HCT116 (cell line): ENCODE measurements around the gene NCAN. TPM values are rescaled to one million over a fixed set of nuclear protein-coding genes. Genes with fewer than 3 reads are reported as not detected.

Source experiments
- ATAC-seq: fragments of 200-7000 bp; cut with Tn5 transposase; 2 replicates; pipeline ENCODE4 v1.9.1; 2020; ENCODE audit warnings: mild to moderate bottlenecking, moderate library complexity
- BruUV-seq: library from RNA; stranded (reverse); fragments of 400-500 nt; replicated peaks from 2 replicates; lab custom pipeline; 2021; lab: Mats Ljungman, UMichigan
- CTCF ChIA-PET: fragments of 300-600 bp; sonication (Branson Sonifier 250); formaldehyde crosslinking; loops from one replicate; lab custom pipeline; 2021; ENCODE audit warnings: antibody characterized with exemption; lab: Charles Lee
- POLR2A ChIA-PET: fragments of 300-600, 350-600 bp; sonication (Branson Sonifier 250); formaldehyde crosslinking; loops from one replicate; lab custom pipeline; 2021; ENCODE audit warnings: antibody characterized with exemption; lab: Charles Lee
- RAD21 ChIA-PET, 2 experiments: fragments of 300-600 bp; sonication (Branson Sonifier 250); formaldehyde crosslinking; loops; one replicate each; lab custom pipeline; 2023; ENCODE audit warnings: low total read pairs in 2 of 2; ENCODE audit not compliant: uncharacterized antibody in 2 of 2, unreplicated experiment in 2 of 2, low non-redundant PET in 1 of 2; lab: Charles Lee
- DNase-seq: peaks from one replicate; pipeline ENCODE4 v3.0.0-alpha.2; 2010; ENCODE audit warnings: low read depth, low spot score
- H2AFZ ChIP-seq: fragments of 200-600 bp; shearing (Covaris generic), sonication (generic); 2 replicates; pipeline ENCODE4 v1.6.1; 2017; ENCODE audit warnings: low read depth, mixed run types, mixed read lengths, antibody characterized with exemption, low read length; ENCODE audit not compliant: poor library complexity, severe bottlenecking
- H3K27ac ChIP-seq: 2 replicates; pipeline ENCODE4 v1.5.1; 2012; ENCODE audit warnings: low read depth, low read length
- H3K27me3 ChIP-seq: fragments of 200-600 bp; sonication (generic); 2 replicates; pipeline ENCODE4 v1.6.1; 2016; ENCODE audit warnings: mixed run types, low read length, mixed read lengths; ENCODE audit not compliant: insufficient read depth
- H3K36me3 ChIP-seq, 2 experiments: fragments of 200-500 bp in 1 of 2; fragments of 200-600 bp in 1 of 2; sonication (Bioruptor generic) in 1 of 2; sonication (generic) in 1 of 2; 2 replicates each; pipeline versions ENCODE4 v1.5.1 to v1.6.1; 2014 to 2016; ENCODE audit warnings: low read length in 2 of 2, inconsistent platforms in 1 of 2, mixed read lengths in 1 of 2, mixed run types in 1 of 2; ENCODE audit not compliant: insufficient read depth in 2 of 2, control insufficient read depth in 1 of 2
- H3K4me1 ChIP-seq, 2 experiments: fragments of 200-600 bp in 1 of 2; sonication (generic) in 1 of 2; 2 replicates each; pipeline versions ENCODE4 v1.5.1 to v1.6.1; 2012 to 2017; ENCODE audit warnings: low read length in 2 of 2, inconsistent platforms in 1 of 2, mild to moderate bottlenecking in 1 of 2, mixed read lengths in 1 of 2, mixed run types in 1 of 2, moderate library complexity in 1 of 2; ENCODE audit not compliant: insufficient read depth in 2 of 2, control insufficient read depth in 1 of 2
- H3K4me2 ChIP-seq: fragments of 200-600 bp; sonication (generic); 2 replicates; pipeline ENCODE4 v1.6.1; 2017; ENCODE audit warnings: mixed run types, low read length, mixed read lengths
- H3K4me3 ChIP-seq, 2 experiments: fragments of 200-600 bp in 1 of 2; sonication (generic) in 1 of 2; replicated peaks in 1 of 2; 2 replicates each; pipeline ENCODE4 v1.5.1; 2011 to 2016; ENCODE audit warnings: low read length in 2 of 2, control low read depth in 1 of 2, low read depth in 1 of 2, mild to moderate bottlenecking in 1 of 2, mixed read lengths in 1 of 2, mixed run types in 1 of 2
- H3K79me2 ChIP-seq: fragments of 200-600 bp; sonication (generic); 2 replicates; pipeline ENCODE4 v1.6.1; 2017; ENCODE audit warnings: mild to moderate bottlenecking, mixed run types, low read length, moderate library complexity, mixed read lengths; ENCODE audit not compliant: insufficient read depth
- H3K9ac ChIP-seq: fragments of 200-600 bp; sonication (generic); 2 replicates; pipeline ENCODE4 v1.6.1; 2016; ENCODE audit warnings: low read length, mixed read lengths
- H3K9me2 ChIP-seq: fragments of 200-600 bp; sonication (generic), shearing (Covaris generic); 2 replicates; pipeline ENCODE4 v1.6.1; 2017; ENCODE audit warnings: mixed run types, mild to moderate bottlenecking, moderate library complexity; ENCODE audit not compliant: insufficient read depth
- H3K9me3 ChIP-seq, 2 experiments: fragments of 200-500 bp in 1 of 2; fragments of 200-600 bp in 1 of 2; sonication (Bioruptor generic) in 1 of 2; sonication (generic) in 1 of 2; 2 replicates each; pipeline ENCODE4 v1.6.1; 2014 to 2017; ENCODE audit warnings: low read length in 2 of 2, mixed read lengths in 2 of 2, inconsistent platforms in 1 of 2, low read depth in 1 of 2, mild to moderate bottlenecking in 1 of 2, mixed run types in 1 of 2, moderate library complexity in 1 of 2; ENCODE audit not compliant: control insufficient read depth in 1 of 2, insufficient read depth in 1 of 2
- H4K20me1 ChIP-seq: fragments of 200-600 bp; sonication (generic), shearing (Covaris generic); 2 replicates; pipeline ENCODE4 v1.6.1; 2017; ENCODE audit warnings: mixed run types, mild to moderate bottlenecking, moderate library complexity; ENCODE audit not compliant: insufficient read depth
- ELF1 ChIP-seq: IDR thresholded peaks from 2 replicates; pipeline ENCODE4 v1.6.1; 2012; ENCODE audit warnings: low read depth, borderline replicate concordance
- FOSL1 ChIP-seq: IDR thresholded peaks from 2 replicates; pipeline ENCODE4 v1.6.1; 2012; ENCODE audit warnings: low read depth
- MAX ChIP-seq: IDR thresholded peaks from 2 replicates; pipeline ENCODE4 v1.6.1; 2012
- POLR2A ChIP-seq: IDR thresholded peaks from 2 replicates; pipeline ENCODE4 v1.7.0; 2011; ENCODE audit warnings: borderline replicate concordance; ENCODE audit not compliant: insufficient read depth, insufficient read length; ENCODE audit errors: extremely low read depth
- RAD21 ChIP-seq: IDR thresholded peaks from 2 replicates; pipeline ENCODE4 v1.6.1; 2012; ENCODE audit warnings: low read depth, mild to moderate bottlenecking
- SIN3A ChIP-seq: IDR thresholded peaks from 2 replicates; pipeline ENCODE4 v1.6.1; 2012; ENCODE audit warnings: low read depth
- SP1 ChIP-seq: IDR thresholded peaks from 2 replicates; pipeline ENCODE4 v1.6.1; 2012; ENCODE audit warnings: low read depth
- YY1 ChIP-seq: IDR thresholded peaks from 2 replicates; pipeline ENCODE4 v1.6.1; 2011; ENCODE audit warnings: low read length, low read depth, moderate library complexity, mild to moderate bottlenecking; ENCODE audit not compliant: insufficient replicate concordance; ENCODE audit errors: extremely low read depth
- ZBTB33 ChIP-seq: IDR thresholded peaks from 2 replicates; pipeline ENCODE4 v1.6.1; 2011; ENCODE audit warnings: mild to moderate bottlenecking, low read length, moderate library complexity; ENCODE audit not compliant: insufficient replicate concordance; ENCODE audit errors: extremely low read depth
- ZNF274 ChIP-seq: fragments of 200-500 bp; sonication (Bioruptor generic); IDR thresholded peaks from 2 replicates; pipeline ENCODE4 v1.6.1; 2014; ENCODE audit warnings: mild to moderate bottlenecking, low read depth, low read length, inconsistent platforms
- intact Hi-C: fragments of 100-400 bp; cut with micrococcal nuclease; formaldehyde crosslinking; loops from 2 replicates; pipeline ENCODE4 v1.10.0; 2022
- total RNA-seq: library from RNA; stranded (reverse); gene quantifications from one replicate; pipeline ENCODE4 v1.2.1, GENCODE V29; 2021; ENCODE audit not compliant: unreplicated experiment
- TF ChIP-seq, protein P1 (sequence below): IDR thresholded peaks from 2 replicates; pipeline ENCODE4 v1.6.1; 2012

The NCAN gene
- total RNA-seq, 1 experiment from 2014 or later = 0.07 TPM

DNA sequence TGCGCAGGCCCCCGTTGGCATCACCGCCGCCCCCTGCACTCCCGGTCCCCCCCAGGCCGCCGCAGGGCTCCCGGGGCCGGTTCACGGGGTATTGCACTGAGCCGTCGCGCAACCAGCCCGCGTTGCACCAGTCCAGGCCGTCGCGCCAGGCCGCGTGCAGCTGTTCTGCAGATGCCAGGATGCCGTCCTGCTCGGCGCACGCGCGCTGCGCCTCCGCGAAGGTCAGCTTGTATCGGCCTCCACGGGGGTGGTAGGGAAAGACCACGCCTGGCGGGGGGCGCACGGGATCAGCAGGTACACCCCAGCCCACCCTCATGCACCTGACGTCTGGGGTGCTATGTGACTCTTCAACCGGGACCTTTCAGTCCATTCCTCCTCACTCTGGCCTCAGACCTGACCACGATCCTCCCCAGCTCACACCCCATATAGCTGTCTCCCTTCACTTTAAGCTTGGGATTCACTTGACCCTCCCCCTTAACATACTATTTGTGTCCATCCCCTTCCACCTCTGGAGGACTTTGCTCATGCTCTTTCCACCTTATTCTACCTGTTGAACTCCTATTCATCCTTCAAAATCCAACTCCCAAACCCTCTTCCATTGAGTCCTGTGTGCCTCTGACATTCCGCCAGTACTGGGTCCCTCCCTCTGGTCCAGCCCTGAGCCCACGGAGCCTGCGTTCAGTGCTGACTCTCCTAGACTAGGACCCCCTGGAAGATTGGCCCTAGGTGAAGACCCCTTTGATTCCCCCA lies 47.0 kb downstream of the NCAN start:
- no TSS peak for BruUV-seq
- H3K27me3 ChIP-seq = no peaks in the 10 kb centered on the region

More for the DNA sequence above, 47.0 kb downstream of the NCAN start:
- no peaks in the 10 kb centered on the region for H3K9me3 ChIP-seq
- no peaks in the 10 kb centered on the region for H4K20me1 ChIP-seq
- no peaks in the 10 kb centered on the region for H3K9me2 ChIP-seq
- intact Hi-C loops = no loop called here
- H3K79me2 ChIP-seq = no peaks in the 10 kb centered on the region
- no peak overlapping the region for H3K4me3 ChIP-seq
- ATAC-seq (no peak), DNase-seq (no peak)
- TF ChIP-seq RAD21 = no peak
- no peak for TF ChIP-seq ZNF274
- no peak for TF ChIP-seq MAX
- TF ChIP-seq, protein P1, sequence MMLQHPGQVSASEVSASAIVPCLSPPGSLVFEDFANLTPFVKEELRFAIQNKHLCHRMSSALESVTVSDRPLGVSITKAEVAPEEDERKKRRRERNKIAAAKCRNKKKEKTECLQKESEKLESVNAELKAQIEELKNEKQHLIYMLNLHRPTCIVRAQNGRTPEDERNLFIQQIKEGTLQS = no peak
- TF ChIP-seq SIN3A = no peak
- no peak for TF ChIP-seq ELF1
- no peak for TF ChIP-seq FOSL1
- TF ChIP-seq SP1 = no peak
- TF ChIP-seq POLR2A = no peak
- TF ChIP-seq ZBTB33 = no peak
- TF ChIP-seq YY1 = no peak
- H3K4me2 ChIP-seq = no peak overlapping the region
- H3K9ac ChIP-seq = no peak overlapping the region
- ChIA-PET POLR2A (no interaction called here), CTCF (no interaction called here), RAD21 (no interaction called here)
- H3K27ac ChIP-seq = no peak overlapping the region
- H3K4me1 ChIP-seq = 0 out of 4 replicates have a peak, but pooled peaks cover 0 to 6% of the 10 kb centered on the region in 2 experiments
- no peaks in the 10 kb centered on the region for H3K36me3 ChIP-seq
- no peak overlapping the region for H2AFZ ChIP-seq
